ENCODE data around the gene CPB2. TPM values are rescaled to one million over a fixed set of nuclear protein-coding genes. Genes with fewer than 3 reads are reported as not detected.
A peak's percentile ranks its signal among the peaks of the same experiment; 100 is the strongest.

Gene CPB2
- total RNA-seq, 1 donor from 2014 or later, result not detected

DNA sequence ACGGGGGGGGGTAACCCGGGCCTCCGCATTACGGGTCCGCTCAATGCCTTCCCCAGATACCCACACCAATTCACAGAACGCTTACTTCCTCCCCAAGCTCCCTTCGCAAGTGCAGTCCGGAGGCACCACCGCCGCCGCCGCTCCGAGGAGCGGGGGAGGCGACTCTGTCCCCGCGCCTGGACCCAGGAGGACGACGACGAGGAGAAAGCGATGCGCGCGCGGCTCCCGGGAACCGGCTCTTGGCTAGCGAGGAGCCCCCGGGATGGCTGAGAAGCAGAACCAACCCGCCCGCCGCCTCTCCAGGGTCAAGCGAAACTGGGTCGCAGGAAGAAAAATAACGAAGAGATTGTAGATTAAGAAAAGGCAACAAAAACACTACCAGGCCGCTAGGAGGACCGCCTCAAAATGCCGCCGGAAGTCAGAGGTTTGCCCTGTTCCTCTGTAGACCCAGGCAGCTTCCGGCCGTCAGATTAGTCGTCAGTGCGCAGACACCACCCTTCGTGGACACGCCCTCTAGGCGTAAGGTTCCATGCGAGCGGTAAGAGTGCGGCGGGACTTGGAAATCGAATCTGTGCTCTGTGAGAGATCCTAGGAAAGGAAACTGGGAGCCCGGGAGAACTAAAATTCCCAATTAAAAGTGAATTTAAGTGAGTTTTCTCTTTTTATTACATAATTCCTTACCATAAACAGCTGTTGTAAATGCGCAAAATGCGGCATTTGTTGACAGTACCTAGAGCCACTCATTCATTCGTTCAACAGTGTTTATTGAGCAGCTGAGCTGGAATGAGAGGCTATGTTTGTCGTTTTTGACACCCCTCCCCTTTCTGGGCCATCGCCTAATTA is 52.3 kb downstream of the CPB2 start, which contains the start of gene ZC3H13:
TSS of gene ZC3H13 (minus strand) at position 428 of the 843 bp plus-strand sequence. CDS start 7,239 bp downstream, outside the sequence.
- peak; percentile 97 for DNase-seq (ENCODE audit: low read depth)

DNA sequence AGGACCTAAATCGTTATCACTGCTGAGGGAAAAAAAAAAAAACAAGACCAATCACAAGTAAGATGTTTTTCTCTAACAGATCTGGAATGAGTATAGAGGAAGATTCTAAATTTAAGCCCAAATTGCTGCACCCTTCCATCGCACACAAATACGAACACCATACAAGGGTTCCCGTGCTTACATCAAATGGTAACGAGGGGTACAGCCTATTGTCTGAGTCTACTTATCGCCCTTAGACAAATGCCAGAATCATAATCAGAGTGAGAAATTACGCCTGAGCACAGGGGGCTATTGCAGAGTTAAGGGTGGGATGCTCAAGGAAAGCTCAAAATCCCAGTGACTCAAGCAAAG is 52.9 kb downstream of the CPB2 start:
- no peak for DNase-seq (ENCODE audit: low read depth)

DNA sequence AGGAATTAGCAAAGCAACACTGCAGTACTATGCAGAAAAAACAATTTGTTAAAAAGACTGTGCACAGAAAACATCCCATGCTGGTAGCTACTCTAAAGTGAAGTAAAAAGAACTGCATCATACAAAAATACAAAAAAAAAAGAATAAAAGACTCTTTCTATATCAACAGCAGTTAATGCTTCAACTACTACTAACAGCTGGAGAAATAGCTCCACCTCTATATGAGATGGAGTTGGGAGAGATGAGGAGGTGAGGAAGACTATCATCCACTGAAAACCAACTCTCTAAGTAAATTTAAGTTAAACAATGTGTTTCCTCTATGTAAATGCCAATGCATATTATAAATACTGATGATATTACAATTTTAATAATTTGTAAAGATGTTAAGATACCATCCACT is 54.1 kb downstream of the CPB2 start:
- no peak for DNase-seq (ENCODE audit: low read depth)

DNA sequence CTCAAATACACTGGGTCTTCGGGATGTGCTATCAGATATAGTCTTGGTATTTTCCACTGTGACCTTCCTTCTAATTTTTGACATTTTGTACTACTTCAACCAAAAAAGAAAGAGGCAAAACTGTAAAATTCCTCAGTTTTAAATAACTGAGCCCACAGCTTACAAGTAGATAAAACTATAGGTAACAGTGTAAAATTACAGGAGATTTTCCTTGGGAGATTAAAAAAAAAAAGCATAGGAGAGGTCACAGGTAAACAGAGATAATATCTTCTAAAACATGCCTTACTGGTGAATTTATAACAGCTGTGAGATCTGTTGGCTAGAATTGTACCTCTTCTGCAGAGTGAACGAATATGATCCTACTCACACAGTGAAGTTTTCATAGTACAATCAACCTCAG is 59.4 kb downstream of the CPB2 start:
- DNase-seq (ENCODE audit: low read depth), result no peak

DNA sequence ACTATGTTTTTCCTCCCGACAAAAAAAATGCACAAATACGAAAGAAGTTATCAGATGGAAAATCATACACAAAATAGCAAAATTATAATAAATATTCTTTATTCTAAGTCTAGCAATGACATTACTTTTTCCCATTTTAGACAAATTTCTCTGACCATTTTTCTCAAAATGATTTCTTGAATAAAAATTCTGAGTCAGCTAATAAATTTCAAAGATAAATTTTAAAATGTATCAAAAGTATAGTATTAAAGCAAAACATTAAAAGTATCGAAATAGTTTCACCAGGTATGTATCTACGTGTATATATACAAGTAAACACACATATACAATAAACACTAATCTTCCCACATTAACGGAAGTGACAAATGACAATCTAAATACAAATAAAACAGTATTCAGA is 61.2 kb downstream of the CPB2 start:
- no peak for DNase-seq (ENCODE audit: low read depth)

DNA sequence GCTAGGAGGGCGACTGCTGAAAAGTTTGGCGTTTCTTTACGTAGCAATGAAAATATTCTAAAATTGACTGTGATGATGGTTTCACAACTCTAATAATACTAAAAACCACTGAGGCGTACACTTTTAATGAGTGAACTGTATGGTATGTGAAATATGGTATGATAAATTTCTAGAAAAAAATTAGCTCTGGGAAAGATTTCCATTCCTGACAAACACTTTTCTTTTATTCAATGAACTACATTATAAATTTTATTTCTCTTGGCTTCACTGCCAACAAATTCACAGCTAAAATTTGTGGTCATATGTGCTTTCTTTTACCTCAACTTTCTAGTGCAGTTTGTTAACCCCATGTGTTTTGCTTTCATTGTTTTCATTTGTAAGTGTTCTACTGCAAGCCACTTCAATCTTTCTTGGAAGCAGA is 63.4 kb downstream of the CPB2 start:
- DNase-seq (ENCODE audit: low read depth), result no peak

DNA sequence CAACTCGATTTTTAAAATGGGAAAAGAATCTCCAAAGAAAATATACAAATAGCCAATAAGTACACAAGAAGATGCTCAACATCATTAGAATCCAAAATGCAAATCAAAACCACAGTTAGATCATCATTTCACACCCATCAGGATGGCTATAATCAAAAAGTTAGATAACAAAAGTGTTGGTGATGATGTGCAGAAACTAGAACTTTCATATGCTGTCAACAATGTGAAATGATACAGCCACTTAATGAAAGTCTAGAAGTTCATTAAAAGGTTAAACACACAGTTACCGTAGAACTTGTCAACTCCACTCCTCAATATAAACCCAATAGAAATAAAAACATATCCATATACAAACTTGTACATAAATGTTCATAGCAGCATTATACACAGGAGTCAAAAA is 64.1 kb downstream of the CPB2 start:
- DNase-seq (ENCODE audit: low read depth), result no peak

DNA sequence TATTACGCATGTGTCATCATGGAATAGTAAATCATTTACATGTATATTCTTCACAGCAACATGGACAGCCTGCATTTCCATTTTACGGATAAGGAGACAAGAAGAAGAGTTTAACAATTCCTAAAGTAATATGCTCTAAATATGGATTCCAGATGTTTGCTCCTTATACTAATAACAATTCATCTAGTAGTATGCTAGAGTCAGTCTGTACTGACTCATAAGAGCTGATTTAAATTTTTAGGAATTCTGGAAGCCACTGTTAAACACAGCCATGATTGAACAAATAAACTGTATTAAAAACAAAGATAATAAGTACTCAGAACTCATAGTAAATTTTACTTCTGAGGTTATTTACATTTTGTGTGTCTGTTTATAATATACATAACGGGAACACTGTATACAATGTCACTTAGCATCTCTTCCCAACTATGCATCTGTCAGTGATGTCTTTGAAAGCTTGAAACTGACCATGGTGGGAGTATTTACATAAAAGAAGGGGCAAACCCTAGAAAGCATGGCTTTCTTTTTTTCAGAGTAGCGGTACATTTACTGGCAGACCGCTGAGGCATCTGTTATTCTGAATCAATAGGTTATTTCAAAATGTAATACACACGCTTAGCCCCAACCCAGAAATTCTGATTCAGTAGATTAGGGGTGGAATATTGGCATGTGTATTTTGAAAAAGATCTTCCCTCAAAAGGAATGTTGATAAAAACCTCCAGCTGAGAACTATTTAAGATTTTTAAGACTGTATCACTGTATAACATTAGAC is 65.2 kb downstream of the CPB2 start:
- DNase-seq (ENCODE audit: low read depth), result no peak

DNA sequence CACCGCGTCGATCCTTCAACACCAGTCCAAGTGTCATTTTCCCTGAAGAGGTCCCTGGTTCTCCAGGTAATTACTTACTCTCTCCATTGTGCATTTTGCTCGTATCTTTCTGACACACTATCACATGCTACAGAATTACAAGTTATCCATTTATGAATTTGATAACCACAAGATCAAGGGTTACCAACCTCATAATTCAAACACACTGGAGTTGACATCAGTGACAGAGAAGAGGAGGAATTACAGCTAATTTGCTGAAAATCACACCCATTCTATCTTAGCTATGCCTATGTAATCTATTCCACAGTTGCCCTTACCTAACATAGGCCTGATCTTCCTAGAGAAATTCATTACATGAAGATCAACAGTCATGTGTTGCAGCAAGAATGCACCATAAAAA is 66.5 kb downstream of the CPB2 start:
- DNase-seq (ENCODE audit: low read depth), result no peak

DNA sequence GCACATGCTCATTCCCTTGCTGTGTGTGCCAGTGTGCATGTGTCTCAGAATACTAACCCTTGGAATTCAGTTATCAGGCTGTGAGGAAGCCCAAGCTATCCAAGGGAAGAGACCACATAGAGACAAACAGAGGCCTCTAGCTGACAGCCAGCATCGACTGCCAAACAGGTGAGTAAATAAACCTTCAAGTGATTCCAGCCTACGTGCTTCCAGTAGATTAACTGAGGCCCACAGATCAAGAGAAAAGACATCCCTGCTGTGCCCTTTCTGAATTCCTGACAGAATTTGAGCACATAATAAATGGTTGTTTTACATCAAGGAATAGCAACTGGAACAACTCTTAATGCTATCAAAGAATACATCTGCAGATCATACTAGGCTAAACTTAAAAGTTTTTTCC is 69.8 kb downstream of the CPB2 start:
- no peak for DNase-seq (ENCODE audit: low read depth)

DNA sequence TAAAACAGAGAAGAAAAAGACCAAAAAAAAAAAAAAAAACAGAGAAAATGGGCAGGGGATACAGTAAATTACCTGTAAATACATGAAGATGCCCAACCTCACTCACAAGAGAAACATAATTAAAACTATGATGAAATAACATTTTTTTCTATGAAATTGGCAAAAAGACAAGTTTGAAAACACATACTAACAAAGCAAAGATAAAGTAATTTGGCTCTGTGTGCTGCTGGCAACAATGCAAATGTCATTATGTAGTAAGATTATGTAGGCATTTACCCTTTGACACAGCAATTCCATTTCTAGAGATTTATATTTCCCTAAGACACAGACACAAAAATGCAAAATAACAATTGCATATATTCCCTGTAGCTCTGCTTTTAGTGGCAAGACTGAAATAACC is 72.5 kb downstream of the CPB2 start:
- DNase-seq (ENCODE audit: low read depth), result no peak

DNA sequence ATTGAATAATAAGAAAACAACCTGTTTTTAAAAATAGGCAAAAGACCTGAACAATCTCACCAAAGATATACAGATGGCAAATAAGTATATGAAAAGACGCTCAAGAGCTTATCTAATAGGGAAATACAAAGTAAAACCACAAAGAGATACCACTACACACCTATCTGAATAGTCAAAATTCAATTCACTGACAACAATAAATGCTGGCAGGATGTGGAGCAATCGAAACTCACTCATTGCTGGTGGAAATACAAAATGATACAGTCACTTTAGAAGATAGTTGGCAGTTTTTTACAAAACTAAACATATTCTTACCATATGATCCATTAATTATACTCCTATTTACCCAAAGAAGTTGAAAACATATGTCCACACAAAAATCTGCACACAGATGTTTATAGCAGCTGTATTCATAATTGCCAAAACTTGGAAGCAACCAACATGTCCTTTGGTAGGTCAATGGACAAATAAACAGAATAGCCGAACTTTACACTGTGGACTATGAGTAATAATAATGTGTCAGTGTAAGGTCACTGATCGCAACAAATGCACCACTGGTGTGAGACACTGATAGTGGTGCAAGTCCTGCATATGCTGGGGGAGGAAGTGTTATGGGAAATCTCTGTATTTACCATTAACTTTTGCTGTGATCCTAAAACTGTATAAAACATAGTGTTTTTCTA is 73.1 kb downstream of the CPB2 start:
- DNase-seq (ENCODE audit: low read depth), result no peak

DNA sequence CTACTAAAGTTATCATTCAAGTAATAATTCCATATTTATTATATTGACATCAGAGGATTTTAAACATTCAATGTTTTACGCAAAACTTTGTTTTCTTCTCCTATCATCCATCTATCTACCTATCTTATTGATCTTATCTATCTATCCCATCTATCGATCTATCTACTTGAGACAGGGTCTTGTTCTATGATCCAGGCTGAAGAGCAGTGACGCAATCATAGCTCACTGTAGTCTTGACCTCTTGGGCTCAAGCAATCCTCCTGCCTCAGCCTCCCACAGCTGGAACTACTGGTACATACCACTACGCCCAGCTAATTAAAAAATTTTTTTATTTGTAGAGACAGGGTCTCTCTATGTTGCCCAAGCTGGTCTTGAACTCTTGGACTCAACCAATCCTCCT is 79.7 kb downstream of the CPB2 start:
- no peak for DNase-seq (ENCODE audit: low read depth)

DNA sequence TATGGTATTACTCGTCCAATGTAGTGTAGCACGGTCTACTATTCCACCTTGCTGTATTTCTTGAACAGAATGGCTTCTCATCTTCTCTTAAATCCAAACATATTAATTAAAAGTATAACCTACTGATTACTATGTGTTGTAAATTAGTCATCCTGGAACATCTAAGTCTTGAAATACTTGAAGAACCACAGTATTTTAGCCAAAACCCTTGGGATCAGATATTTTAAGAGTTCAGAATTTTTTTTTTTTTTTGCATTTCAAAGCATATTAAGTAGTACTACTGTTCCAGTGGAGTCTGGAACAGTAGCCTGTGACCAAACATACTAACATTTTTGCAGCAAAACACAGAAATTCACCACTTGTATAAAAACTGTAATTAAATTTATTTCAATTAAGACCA is 82.4 kb downstream of the CPB2 start:
- no peak for DNase-seq (ENCODE audit: low read depth)

DNA sequence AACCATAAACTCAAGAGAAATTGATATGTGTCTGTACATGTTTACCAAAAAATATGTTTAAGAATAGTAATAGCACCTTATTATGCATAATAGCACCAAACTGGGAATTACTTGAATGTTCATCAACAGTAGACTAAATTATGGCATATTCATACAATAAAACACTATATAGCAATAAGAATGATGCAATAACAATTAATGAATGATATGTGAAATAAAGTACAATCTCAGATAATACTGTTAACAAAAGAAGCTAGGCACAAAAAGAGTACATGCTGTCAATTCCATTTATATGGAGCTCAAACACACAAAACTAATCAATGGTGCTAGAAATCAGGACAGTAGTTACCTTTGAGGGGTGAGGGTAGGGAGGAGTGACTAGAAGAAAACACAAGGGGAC is 88.6 kb downstream of the CPB2 start:
- DNase-seq (ENCODE audit: low read depth), result no peak

DNA sequence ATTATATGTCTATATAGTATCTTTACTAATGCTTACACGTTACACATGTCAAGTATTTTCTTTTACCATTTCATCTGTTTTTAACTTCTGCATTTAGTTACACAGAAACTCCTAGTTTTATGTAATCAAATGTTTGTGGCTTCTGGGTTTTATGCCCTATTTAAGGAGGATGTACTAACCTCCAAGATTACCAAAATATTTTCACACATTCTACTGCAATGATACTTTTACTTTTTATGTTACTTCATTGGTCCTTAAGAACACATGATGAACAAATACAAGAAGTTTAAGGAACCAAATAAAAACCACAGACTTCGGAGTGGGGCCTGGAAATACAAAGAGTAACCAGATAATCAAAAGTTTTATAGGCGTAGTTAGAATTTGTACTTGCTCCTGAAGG is 89.5 kb downstream of the CPB2 start:
- no peak for DNase-seq (ENCODE audit: low read depth)

DNA sequence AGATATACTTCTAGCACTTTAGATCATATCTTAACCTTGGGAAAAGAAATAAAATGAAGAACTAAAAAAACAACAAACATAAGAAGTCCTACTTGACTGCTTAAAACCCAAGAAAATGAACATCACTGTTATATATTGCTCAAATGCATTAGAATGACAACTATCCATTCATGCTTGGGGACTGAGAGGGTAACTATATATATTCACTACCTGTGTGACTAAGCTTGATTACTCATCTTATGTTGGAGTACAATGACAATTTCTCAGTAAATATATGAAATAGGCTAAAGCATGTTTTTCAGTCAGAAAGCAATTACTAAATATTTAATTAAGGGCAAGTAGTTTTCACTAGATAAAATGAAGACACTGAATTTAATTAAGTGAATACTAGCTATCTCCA is 92.4 kb downstream of the CPB2 start:
- no peak for DNase-seq (ENCODE audit: low read depth)

DNA sequence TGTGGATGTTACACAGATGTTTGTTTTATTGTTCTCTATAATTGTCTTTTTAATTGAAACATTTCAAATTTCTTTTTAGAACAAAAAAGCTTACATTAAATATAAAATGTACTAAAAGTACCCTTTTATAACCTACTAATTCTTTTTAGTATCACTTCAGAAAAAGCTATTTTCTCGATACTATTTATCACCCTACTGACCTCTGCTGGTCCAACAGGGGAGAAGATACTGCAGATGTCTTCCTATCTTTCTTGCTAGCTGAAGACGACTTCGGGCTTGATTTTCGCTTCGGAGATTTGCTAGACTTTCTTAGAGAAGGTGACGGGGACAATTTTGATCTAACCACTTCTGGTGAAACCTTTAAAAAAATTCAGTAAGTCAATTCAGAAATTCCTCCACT is 94.7 kb downstream of the CPB2 start:
- DNase-seq (ENCODE audit: low read depth), result peak; percentile 2

DNA sequence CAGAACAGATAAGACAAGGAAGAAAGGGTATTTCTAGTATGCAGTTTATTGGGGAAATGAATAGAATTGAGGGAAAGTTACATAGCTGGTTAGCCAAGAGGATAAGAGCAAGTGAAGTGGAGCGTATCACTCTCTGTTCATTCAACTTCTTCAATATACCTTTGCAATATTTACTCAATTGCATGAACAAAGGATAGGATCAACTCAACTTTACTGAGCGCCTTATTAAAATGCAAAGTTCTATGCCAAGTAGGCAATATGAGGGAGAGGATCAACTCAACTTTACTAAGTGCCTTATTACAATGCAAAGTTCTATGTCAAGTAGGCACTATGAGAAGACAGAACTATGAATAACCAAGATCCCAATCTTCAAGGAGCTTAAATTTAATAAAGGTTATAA is 96.2 kb downstream of the CPB2 start:
- no peak for DNase-seq (ENCODE audit: low read depth)

DNA sequence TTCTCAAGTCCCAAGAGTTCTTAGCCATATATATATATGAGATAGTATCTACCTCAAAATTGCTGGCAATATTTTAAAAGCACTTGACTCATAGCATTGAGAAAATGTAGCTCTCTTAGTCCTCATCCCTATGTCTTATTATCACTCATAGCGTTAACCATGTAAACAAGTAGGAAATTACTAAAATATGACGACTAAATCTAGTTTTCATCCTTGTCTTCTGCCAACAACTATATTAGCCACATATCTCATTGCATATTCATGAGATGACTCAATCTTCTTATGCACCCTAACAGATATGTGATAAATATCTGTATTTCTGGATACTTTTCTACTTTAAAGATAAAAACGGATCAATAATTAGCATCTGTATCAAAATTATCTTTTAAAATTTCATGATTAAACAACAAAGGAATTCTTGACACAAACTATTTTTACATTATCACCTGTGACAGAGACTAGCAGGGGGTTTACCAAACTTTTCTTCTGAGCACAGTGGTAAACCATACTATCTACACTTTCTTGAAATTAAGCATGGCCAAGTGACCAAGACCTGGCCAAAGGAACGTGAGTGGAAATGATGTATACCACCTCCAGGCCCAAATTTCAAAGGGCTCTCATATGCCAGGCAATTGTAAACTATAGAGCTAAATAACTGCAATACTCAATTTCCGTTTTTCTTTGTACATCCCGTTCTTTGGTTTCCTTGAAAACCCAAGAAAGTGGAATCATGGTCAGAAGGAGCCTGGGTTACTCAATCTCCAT is 98.0 kb downstream of the CPB2 start:
- no peak for DNase-seq (ENCODE audit: low read depth)

DNA sequence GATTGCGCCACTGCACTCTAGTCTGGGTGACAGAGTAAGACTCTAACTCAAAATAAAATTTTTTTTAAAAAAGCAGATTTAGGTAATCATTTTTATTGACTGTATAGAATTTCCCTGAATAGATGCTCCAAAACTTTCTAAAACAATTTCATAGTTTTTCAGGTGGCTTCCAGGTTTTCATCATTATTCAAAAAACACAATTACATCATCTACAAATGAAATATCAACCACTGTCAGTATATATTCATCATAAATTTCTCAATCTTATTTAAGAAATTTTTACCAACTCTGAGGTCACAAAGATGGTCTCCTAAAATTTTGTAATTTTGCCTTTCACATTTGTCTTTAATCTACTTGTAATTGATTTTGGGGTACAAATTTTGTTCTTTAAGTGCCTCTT is 100.3 kb downstream of the CPB2 start:
- DNase-seq (ENCODE audit: low read depth), result no peak

All from myocyte (in vitro differentiated cells).